MCF 10A (cell line): ENCODE results near the gene TANGO6. TPM values are rescaled to one million over a fixed set of nuclear protein-coding genes. Genes with fewer than 3 reads are reported as not detected.

ENCODE experiments used
- BruUV-seq: library from RNA; stranded (reverse); fragments of 400-500 nt; replicated peaks from 2 replicates; lab custom pipeline; 2021; lab: Mats Ljungman, UMichigan
- CTCF ChIA-PET: fragments of 300-600 bp; sonication (Branson Sonifier 250); formaldehyde crosslinking; extraction: SDS; loops from one replicate; lab custom pipeline; 2021; ENCODE audit warnings: antibody characterized with exemption, inconsistent platforms; lab: Yijun Ruan, JAX
- POLR2A ChIA-PET: fragments of 300-600, 350-650 bp; sonication (Branson Sonifier 250); formaldehyde crosslinking; extraction: SDS; loops from one replicate; lab custom pipeline; 2020; ENCODE audit warnings: antibody characterized with exemption, inconsistent platforms; lab: Yijun Ruan, JAX
- DNase-seq: peaks from one replicate; pipeline ENCODE4 v3.0.0-alpha.2; 2018; ENCODE audit not compliant: unreplicated experiment
- H3K27ac Mint-ChIP-seq: one replicate; pipeline ENCODE4 v1.8.0; 2022; ENCODE audit warnings: mild to moderate bottlenecking, low read depth, mixed read lengths; ENCODE audit not compliant: unreplicated experiment
- H3K27me3 Mint-ChIP-seq: one replicate; pipeline ENCODE4 v1.8.0; 2022; ENCODE audit warnings: mixed read lengths; ENCODE audit not compliant: insufficient read depth, unreplicated experiment
- H3K36me3 Mint-ChIP-seq: one replicate; pipeline ENCODE4 v1.8.0; 2022; ENCODE audit warnings: mild to moderate bottlenecking, moderate library complexity, mixed read lengths; ENCODE audit not compliant: insufficient read depth, unreplicated experiment
- H3K4me1 Mint-ChIP-seq: one replicate; pipeline ENCODE4 v1.8.0; 2022; ENCODE audit warnings: mixed read lengths; ENCODE audit not compliant: insufficient read depth, unreplicated experiment
- H3K4me3 Mint-ChIP-seq: one replicate; pipeline ENCODE4 v1.8.0; 2022; ENCODE audit warnings: mild to moderate bottlenecking, moderate library complexity, mixed read lengths; ENCODE audit not compliant: unreplicated experiment
- H3K9me3 Mint-ChIP-seq: one replicate; pipeline ENCODE4 v1.8.0; 2022; ENCODE audit warnings: mixed read lengths; ENCODE audit not compliant: unreplicated experiment
- intact Hi-C: fragments of 100-400 bp; cut with micrococcal nuclease; formaldehyde crosslinking; loops from 2 replicates; pipeline ENCODE4 v1.14.1; 2022
- total RNA-seq: library from RNA; stranded (reverse); gene quantifications from 2 replicates; pipeline ENCODE4 v1.2.3, GENCODE V29; 2022
- TF ChIP-seq, protein P1 (sequence below): fragments of 200-600 bp; IDR thresholded peaks from one replicate; pipeline ENCODE4 v1.8.0; 2022; ENCODE audit warnings: antibody characterized with exemption, mild to moderate bottlenecking; ENCODE audit not compliant: unreplicated experiment

TANGO6 gene
- total RNA-seq, 1 experiment from 2014 or later: 21.8 TPM

DNA sequence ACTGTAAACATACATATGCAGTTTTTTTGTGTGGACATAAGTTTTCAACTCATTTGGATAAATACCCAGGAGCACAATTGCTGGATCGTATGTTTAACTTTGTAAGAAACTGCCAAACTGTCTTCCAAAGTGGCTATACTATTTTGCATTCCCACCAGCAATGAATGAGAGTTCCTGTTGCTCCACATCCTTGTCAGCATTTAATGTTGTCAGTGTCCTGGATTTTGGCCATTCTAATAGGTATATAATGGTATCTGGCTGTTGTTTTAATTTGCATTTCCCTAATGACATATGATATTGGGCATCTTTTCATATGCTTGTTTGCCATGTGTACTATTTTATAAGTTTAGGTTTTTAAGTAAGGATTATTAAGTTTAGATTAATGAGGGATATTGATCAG, 14.1 kb downstream of the TANGO6 start:
- Mint-ChIP-seq H3K27me3 (no peaks in the 10 kb centered on the region), H3K4me1 (no peaks in the 10 kb centered on the region), H3K27ac (no peak overlapping the region), H3K36me3 (peaks cover 4% of the 10 kb centered on the region), H3K4me3 (no peak overlapping the region), H3K9me3 (no peaks in the 10 kb centered on the region)
- CTCF ChIA-PET: interaction anchor here (0.7 kb wide), 1 partner anchor 58 kb away, joined by 3 read pairs; no protein-coding TSS in a partner anchor
- TF ChIP-seq, protein P1, sequence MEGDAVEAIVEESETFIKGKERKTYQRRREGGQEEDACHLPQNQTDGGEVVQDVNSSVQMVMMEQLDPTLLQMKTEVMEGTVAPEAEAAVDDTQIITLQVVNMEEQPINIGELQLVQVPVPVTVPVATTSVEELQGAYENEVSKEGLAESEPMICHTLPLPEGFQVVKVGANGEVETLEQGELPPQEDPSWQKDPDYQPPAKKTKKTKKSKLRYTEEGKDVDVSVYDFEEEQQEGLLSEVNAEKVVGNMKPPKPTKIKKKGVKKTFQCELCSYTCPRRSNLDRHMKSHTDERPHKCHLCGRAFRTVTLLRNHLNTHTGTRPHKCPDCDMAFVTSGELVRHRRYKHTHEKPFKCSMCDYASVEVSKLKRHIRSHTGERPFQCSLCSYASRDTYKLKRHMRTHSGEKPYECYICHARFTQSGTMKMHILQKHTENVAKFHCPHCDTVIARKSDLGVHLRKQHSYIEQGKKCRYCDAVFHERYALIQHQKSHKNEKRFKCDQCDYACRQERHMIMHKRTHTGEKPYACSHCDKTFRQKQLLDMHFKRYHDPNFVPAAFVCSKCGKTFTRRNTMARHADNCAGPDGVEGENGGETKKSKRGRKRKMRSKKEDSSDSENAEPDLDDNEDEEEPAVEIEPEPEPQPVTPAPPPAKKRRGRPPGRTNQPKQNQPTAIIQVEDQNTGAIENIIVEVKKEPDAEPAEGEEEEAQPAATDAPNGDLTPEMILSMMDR: no peak
- no peak for DNase-seq
- POLR2A ChIA-PET: interaction anchor here (0.6 to 1.2 kb wide), 2 partner anchors 14 to 69 kb away, joined by 3 read pairs; partner anchors contain the start of gene TANGO6
- no TSS peak for BruUV-seq
- intact Hi-C loops: no loop called here

DNA sequence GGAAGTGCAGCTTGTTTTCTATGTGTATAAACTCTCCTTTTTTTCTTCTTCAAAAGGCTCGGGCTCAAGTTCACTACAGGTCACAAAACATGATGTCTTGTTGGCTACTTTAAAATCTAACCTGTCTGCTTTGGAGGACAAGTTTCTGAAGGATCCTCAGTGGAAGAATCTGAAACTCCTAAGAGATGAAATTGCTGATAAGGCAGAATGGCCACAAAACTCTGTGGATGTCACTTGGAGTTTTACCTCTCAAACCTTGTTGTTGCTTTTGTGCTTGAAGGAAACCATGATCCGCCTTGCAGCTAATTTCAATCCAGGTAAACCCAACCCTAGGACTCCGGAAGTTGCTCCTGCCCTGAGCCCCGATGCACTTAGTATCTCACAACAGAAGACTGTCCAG, 16.5 kb downstream of the TANGO6 start:
- intact Hi-C loops: no loop called here
- H3K4me1 Mint-ChIP-seq: no peaks in the 10 kb centered on the region

DNA sequence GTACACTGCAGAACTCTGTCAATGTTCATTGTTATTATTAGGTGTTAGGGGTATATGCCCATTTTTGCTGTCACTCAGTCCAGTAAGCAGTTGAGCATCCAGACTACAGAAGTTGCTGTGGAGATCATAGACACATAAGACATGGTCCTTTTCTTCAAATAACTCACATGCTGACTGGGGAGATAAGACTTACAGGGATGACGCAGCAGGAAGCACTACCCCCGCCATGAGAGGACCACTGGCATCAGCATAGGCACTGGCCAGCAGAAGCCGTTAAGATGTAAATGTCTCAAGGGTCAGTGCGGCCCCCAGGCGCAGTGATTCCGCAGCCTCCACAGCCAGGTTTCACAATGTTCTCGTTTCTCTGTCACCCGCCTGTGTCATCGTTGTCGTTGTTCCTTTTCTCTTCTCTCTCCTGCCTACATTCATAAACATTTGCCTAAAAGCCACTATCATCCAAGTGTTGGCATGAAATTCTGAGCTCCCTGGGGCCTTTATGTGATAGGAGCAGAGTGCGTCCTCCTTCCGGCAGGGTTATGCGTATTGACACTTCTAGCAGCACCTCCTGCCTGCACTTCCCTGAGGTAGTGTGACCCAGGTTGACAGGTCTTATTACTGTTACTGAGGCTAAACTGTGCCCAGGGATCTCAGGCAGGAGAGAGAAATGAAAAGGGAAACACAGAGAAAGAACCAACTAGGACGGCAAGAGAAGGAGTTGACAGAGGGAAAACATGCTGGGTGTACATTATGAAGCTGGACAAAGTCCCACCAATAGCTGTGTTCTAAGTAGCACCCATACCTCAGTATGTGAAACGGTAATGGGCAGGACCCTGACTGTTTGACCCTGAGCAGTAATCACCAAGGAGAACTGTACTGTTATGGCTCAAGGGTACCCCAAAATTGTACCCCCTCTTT, 17.9 kb downstream of the TANGO6 start:
- Mint-ChIP-seq H3K9me3 (no peaks in the 10 kb centered on the region), H3K36me3 (peaks cover 36% of the 10 kb centered on the region), H3K27me3 (no peaks in the 10 kb centered on the region), H3K4me1 (no peaks in the 10 kb centered on the region), H3K27ac (no peak overlapping the region), H3K4me3 (no peak overlapping the region)
- intact Hi-C loops: no loop called here
- POLR2A ChIA-PET: interaction anchor here (0.5 kb wide), 1 partner anchor 9 kb away, joined by 5 read pairs; no protein-coding TSS in a partner anchor
- TF ChIP-seq, protein P1: no peak
- no peak for DNase-seq
- CTCF ChIA-PET: interaction anchor here (0.6 to 1.4 kb wide), 4 partner anchors 9 to 272 kb away, joined by 3 read pairs; no protein-coding TSS in a partner anchor
- no TSS peak for BruUV-seq

More for the DNA sequence above, 16.5 kb downstream of the TANGO6 start:
- no TSS peak for BruUV-seq
- ChIA-PET CTCF (interaction anchor here (1.0 to 1.1 kb wide), 3 partner anchors 12 to 42 kb away, joined by 3 to 5 read pairs (median 3); no protein-coding TSS in a partner anchor), POLR2A (no interaction called here)
- Mint-ChIP-seq H3K4me3 (no peak overlapping the region), H3K9me3 (no peaks in the 10 kb centered on the region), H3K36me3 (peaks cover 23% of the 10 kb centered on the region), H3K27me3 (no peaks in the 10 kb centered on the region), H3K27ac (no peak overlapping the region)
- DNase-seq: no peak
- TF ChIP-seq, protein P1: no peak

DNA sequence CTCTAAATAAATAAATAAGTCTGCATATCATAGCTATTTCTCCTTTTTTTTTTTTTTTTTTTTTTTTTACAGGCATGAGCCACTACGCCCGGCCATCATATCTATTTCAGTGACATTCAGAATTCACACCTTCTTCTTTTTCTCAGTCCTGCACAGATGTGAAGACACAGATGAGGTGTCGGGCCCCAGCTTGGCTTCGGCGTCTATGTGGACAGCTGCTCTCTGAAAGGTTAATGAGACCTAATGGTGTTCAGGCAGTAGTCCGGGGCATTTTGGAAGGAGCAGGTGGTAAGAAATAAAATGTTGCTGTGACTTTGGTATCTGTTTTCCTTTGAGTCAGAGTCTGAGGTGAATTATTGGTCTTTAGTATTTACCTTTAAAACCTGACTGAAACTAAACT, 23.6 kb downstream of the TANGO6 start:
- TF ChIP-seq, protein P1: no peak
- intact Hi-C loops: no loop called here
- no peak for DNase-seq
- ChIA-PET POLR2A (interaction anchor here (0.6 kb wide), 1 partner anchor 17 kb away, joined by 3 read pairs; no protein-coding TSS in a partner anchor), CTCF (interaction anchor here (0.5 to 1.8 kb wide), 4 partner anchors 20 to 290 kb away, joined by 3 to 5 read pairs (median 4); no protein-coding TSS in a partner anchor)
- peaks cover 6% of the 10 kb centered on the region for H3K4me1 Mint-ChIP-seq
- no peak overlapping the region for H3K27ac Mint-ChIP-seq
- no TSS peak for BruUV-seq
- no peaks in the 10 kb centered on the region for H3K27me3 Mint-ChIP-seq
- no peak overlapping the region for H3K4me3 Mint-ChIP-seq
- peaks cover 74% of the 10 kb centered on the region for H3K36me3 Mint-ChIP-seq
- H3K9me3 Mint-ChIP-seq: no peaks in the 10 kb centered on the region
